Endothelial cell of umbilical vein (primary cell): ENCODE results near the gene ETV4. TPM values are rescaled to one million over a fixed set of nuclear protein-coding genes. Genes with fewer than 3 reads are reported as not detected.

Source experiments
- BruUV-seq: library from RNA; stranded (reverse); fragments of 400-500 nt; replicated peaks from 2 replicates; lab custom pipeline; 2021; lab: Mats Ljungman, UMichigan
- CTCF ChIA-PET: fragments of 300-600, 350-600 bp; sonication (Branson Sonifier 250); formaldehyde crosslinking; loops from one replicate; lab custom pipeline; 2021; ENCODE audit warnings: antibody characterized with exemption, inconsistent platforms; lab: Charles Lee
- POLR2A ChIA-PET: fragments of 300-600, 350-600 bp; sonication (Branson Sonifier 250); formaldehyde crosslinking; loops from one replicate; lab custom pipeline; 2021; ENCODE audit warnings: antibody characterized with exemption, inconsistent platforms; lab: Charles Lee
- DNase-seq: peaks from one replicate; pipeline ENCODE4 v3.0.0-alpha.2; 2011; ENCODE audit warnings: low read depth, low spot score
- FAIRE-seq: peaks from 2 replicates; lab custom pipeline; 2011; peaks lifted over from hg19 to GRCh38; lab: Jason Lieb, UNC
- H2AFZ ChIP-seq: 2 replicates; pipeline ENCODE4 v1.6.0; 2012; ENCODE audit warnings: low read depth, low read length, control low read depth, inconsistent platforms
- H3K27ac ChIP-seq: 2 replicates; pipeline ENCODE4 v1.5.1; 2011; ENCODE audit warnings: low read depth, mild to moderate bottlenecking, control low read depth, low read length, moderate library complexity; ENCODE audit not compliant: insufficient read depth
- H3K27me3 ChIP-seq, 2 experiments: 2 replicates each; pipeline versions ENCODE4 v1.6.0 to v1.6.1; 2011; ENCODE audit warnings: low read length in 2 of 2, mixed read lengths in 1 of 2; ENCODE audit not compliant: control insufficient read depth in 2 of 2, insufficient read depth in 2 of 2
- H3K36me3 ChIP-seq, 2 experiments: 2 replicates in 1 of 2; 3 replicates in 1 of 2; pipeline ENCODE4 v1.5.1; 2011; ENCODE audit warnings: low read length in 2 of 2, mild to moderate bottlenecking in 1 of 2, moderate library complexity in 1 of 2; ENCODE audit not compliant: control insufficient read depth in 2 of 2, insufficient read depth in 2 of 2; ENCODE audit errors: extremely low read depth in 1 of 2
- H3K4me1 ChIP-seq: 3 replicates; pipeline ENCODE4 v1.5.1; 2011; ENCODE audit warnings: mild to moderate bottlenecking, low read length; ENCODE audit not compliant: control insufficient read depth, insufficient read depth; ENCODE audit errors: extremely low read depth
- H3K4me2 ChIP-seq: 2 replicates; pipeline ENCODE4 v1.6.1; 2011; ENCODE audit warnings: low read length, control low read depth, mixed read lengths; ENCODE audit not compliant: insufficient read depth
- H3K4me3 ChIP-seq, 3 experiments: fragments of 200-600 bp in 1 of 3; sonication (generic), shearing (Covaris generic) in 1 of 3; replicated peaks in 1 of 3; 2 replicates each; pipeline ENCODE4 v1.5.1; 2011 to 2016; ENCODE audit warnings: control low read depth in 3 of 3, low read length in 3 of 3, mild to moderate bottlenecking in 2 of 3, inconsistent platforms in 1 of 3, low read depth in 1 of 3, moderate library complexity in 1 of 3; ENCODE audit not compliant: insufficient read depth in 1 of 3
- H3K79me2 ChIP-seq: 2 replicates; pipeline ENCODE4 v1.6.0; 2012; ENCODE audit warnings: low read length, inconsistent platforms; ENCODE audit not compliant: control insufficient read depth, insufficient read depth
- H3K9ac ChIP-seq: replicated peaks from 2 replicates; pipeline ENCODE3; 2011; ENCODE audit warnings: low read length, control low read depth; ENCODE audit not compliant: insufficient read depth; ENCODE audit errors: extremely low read depth
- H3K9me1 ChIP-seq: replicated peaks from 3 replicates; pipeline ENCODE4 v1.6.0; 2011; ENCODE audit warnings: mild to moderate bottlenecking, low read length; ENCODE audit not compliant: control insufficient read depth, insufficient read depth; ENCODE audit errors: extremely low read depth
- H3K9me3 ChIP-seq: replicated peaks from 2 replicates; pipeline ENCODE4 v1.5.1; 2012; ENCODE audit warnings: low read length, inconsistent platforms; ENCODE audit not compliant: control insufficient read depth, insufficient read depth
- H4K20me1 ChIP-seq: replicated peaks from 2 replicates; pipeline ENCODE3; 2011; ENCODE audit warnings: mild to moderate bottlenecking, low read length; ENCODE audit not compliant: control insufficient read depth, insufficient read depth; ENCODE audit errors: extremely low read depth
- CTCF ChIP-seq, 2 donors: IDR thresholded peaks; 1 replicate in 1 of 2; 2 replicates in 1 of 2; pipeline ENCODE4 v1.5.1; 2011; ENCODE audit warnings: low read length in 2 of 2, mild to moderate bottlenecking in 2 of 2, moderate library complexity in 2 of 2, control low read depth in 1 of 2, inconsistent platforms in 1 of 2, low read depth in 1 of 2; ENCODE audit not compliant: insufficient read depth in 1 of 2; ENCODE audit errors: extremely low read depth in 1 of 2
- MAX ChIP-seq: IDR thresholded peaks from 2 replicates; pipeline ENCODE4 v1.6.1; 2011; ENCODE audit not compliant: insufficient read depth, insufficient read length
- POLR2A ChIP-seq: IDR thresholded peaks from 2 replicates; pipeline ENCODE4 v1.6.1; 2012; ENCODE audit warnings: low read depth, mild to moderate bottlenecking, control low read depth, low read length
- dilution Hi-C: fragments of 300-500 bp; cut with MboI; formaldehyde crosslinking; loops from one replicate; pipeline ENCODE4 v1.15.0; 2019; ENCODE audit warnings: low sequenced_read_pairs; ENCODE audit not compliant: extremely low pct_ligation_motif_present
- intact Hi-C: fragments of 100-400 bp; cut with micrococcal nuclease; formaldehyde crosslinking; loops from one replicate; pipeline ENCODE4 v1.10.0; 2022
- polyA plus RNA-seq, 4 experiments: library from polyadenylated mRNA; depleted of rRNA in 3 of 4; stranded (reverse) in 3 of 4; unstranded in 1 of 4; fragments of >200 nt; gene quantifications; 2 replicates each; pipeline versions ENCODE4 v1.2.1 to v1.2.3, GENCODE V29; 2011 to 2012; ENCODE audit warnings: missing spikeins in 1 of 4
- total RNA-seq: library from RNA; stranded (reverse); gene quantifications from 2 replicates; pipeline ENCODE4 v1.2.3, GENCODE V29; 2021

ETV4 gene
- total and polyA plus RNA-seq, 2 donors (not counting 3 experiments of a cell fraction or from before 2014, with no cell fraction given) = 7.3 to 32.2 TPM

GRCh38 chr17:43576563-43577229 is 30.6 kb upstream of the ETV4 start:
- peak; percentile 88 for FAIRE-seq
- no peaks in the 10 kb centered on the region for H3K9me1 ChIP-seq
- H3K79me2 ChIP-seq = no peaks in the 10 kb centered on the region
- no peak overlapping the region for H2AFZ ChIP-seq
- H3K9ac ChIP-seq = no peak overlapping the region
- H3K4me1 ChIP-seq = peaks cover 19% of the 10 kb centered on the region
- intact Hi-C loops (loop anchor here (1.0 kb wide), 3 partner anchors 56 to 184 kb away; no protein-coding TSS in a partner anchor), dilution Hi-C loops (no loop called here)
- ChIA-PET POLR2A (interaction anchor here (0.8 kb wide), 1 partner anchor 97 kb away, joined by 4 read pairs; no protein-coding TSS in a partner anchor), CTCF (interaction anchor here (0.6 to 10.1 kb wide), 27 partner anchors 8 to 184 kb away, joined by 3 to 595 read pairs (median 4); partner anchors contain the start of genes DHX8 and ETV4)
- DNase-seq = peak; percentile 81
- H3K36me3 ChIP-seq = no peaks in the 10 kb centered on the region
- no peak overlapping the region for H3K4me3 ChIP-seq
- no peaks in the 10 kb centered on the region for H4K20me1 ChIP-seq
- no peak overlapping the region for H3K27ac ChIP-seq
- no peaks in the 10 kb centered on the region for H3K9me3 ChIP-seq
- no peak overlapping the region for H3K4me2 ChIP-seq
- TF ChIP-seq POLR2A = no peak
- TF ChIP-seq CTCF (IDR thresholded peaks at IDR 0.05; ENCODE audit: extremely low read depth in 1 of 2, insufficient read depth in 1 of 2, low read depth in 1 of 2, low read length in 2 of 2) = peak; percentile 80 to 83
- TF ChIP-seq MAX = no peak
- BruUV-seq = no TSS peak
- no peaks in the 10 kb centered on the region for H3K27me3 ChIP-seq
